Prostate gland (tissue), 2 donors: Measurements from ENCODE around the gene GHRL.

ENCODE experiments used
- POLR2A ChIP-seq: fragments of 450-650 bp; IDR thresholded peaks from one replicate; pipeline ENCODE4 v1.6.1; 2016; ENCODE audit warnings: antibody characterized with exemption, mild to moderate bottlenecking
- POLR2AphosphoS5 ChIP-seq: sonication (generic); formaldehyde crosslinking; IDR thresholded peaks from one replicate; pipeline ENCODE4 v1.6.1; 2017; ENCODE audit warnings: antibody characterized with exemption
- TF ChIP-seq, protein P1 (sequence below), 4 experiments: fragments of 200-600 bp in 2 of 4; fragments of 450-650 bp in 2 of 4; sonication (generic) in 2 of 4; IDR thresholded peaks; 1 replicate in 3 of 4; 2 replicates in 1 of 4; pipeline ENCODE4 v1.5.1; 2016 to 2019; ENCODE audit warnings: antibody characterized with exemption in 4 of 4, mild to moderate bottlenecking in 2 of 4, moderate library complexity in 2 of 4

DNA sequence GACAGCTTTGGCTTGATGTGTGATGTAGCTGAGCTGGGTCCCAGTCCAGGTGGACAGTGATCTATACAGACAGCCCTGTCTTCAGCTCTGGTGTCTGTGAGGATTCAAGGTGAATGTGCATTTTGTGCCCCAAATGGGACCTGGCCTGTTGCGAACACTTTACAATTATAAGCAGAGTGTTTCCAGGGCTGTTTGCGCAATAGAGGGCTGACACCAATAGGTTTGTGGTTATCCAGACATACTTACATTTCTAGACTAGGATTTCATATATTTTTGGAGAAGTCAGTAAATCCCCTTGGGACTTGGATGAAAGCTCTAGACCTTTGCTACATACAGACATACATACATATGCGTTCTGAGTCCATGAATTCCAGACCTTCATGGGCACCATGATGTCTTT lies 48.7 kb downstream of the GHRL start:
- TF ChIP-seq POLR2A: no peak
- TF ChIP-seq, protein P1, sequence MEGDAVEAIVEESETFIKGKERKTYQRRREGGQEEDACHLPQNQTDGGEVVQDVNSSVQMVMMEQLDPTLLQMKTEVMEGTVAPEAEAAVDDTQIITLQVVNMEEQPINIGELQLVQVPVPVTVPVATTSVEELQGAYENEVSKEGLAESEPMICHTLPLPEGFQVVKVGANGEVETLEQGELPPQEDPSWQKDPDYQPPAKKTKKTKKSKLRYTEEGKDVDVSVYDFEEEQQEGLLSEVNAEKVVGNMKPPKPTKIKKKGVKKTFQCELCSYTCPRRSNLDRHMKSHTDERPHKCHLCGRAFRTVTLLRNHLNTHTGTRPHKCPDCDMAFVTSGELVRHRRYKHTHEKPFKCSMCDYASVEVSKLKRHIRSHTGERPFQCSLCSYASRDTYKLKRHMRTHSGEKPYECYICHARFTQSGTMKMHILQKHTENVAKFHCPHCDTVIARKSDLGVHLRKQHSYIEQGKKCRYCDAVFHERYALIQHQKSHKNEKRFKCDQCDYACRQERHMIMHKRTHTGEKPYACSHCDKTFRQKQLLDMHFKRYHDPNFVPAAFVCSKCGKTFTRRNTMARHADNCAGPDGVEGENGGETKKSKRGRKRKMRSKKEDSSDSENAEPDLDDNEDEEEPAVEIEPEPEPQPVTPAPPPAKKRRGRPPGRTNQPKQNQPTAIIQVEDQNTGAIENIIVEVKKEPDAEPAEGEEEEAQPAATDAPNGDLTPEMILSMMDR (IDR thresholded peaks at IDR 0.05): no peak
- TF ChIP-seq POLR2AphosphoS5: no peak
